ENCODE measurements around the gene SMIM5.

DNA sequence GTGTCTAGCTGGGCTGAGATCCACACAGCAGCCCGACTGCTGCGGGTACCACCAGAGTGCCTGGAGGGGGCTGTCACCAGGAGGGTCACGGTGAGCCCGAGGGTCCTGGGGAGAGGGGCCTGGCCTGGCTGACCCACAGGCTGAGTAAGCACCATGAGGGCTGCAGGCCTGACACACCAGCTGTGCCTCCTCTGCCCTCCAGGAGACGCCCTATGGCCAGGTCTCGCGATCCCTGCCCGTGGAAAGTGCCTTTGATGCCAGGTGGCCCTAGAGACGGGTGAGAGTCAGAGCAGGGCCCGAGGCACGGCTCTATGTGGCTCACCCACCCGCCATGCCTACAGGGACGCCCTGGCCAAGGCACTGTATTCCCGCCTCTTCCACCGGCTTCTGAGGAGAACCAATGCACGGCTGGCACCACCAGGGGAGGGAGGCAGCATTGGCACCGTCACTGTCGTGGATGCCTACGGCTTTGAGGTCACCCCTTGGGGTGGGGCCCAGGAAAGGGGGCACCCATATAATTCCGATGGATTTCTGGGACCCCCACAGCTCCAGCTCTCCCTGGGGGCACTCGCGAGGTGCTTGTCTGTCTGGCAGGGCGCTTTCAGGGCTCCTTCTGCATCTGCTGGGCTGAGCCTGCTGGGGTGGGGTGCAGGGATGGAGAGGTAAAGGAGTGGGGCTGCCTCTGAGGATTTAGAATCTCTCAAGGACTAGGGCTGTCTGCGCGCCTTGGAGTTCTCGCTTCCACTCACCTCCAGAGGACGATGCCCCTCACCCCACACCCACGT, 38.5 kb upstream of the SMIM5 start:
- TF ChIP-seq, protein P1, sequence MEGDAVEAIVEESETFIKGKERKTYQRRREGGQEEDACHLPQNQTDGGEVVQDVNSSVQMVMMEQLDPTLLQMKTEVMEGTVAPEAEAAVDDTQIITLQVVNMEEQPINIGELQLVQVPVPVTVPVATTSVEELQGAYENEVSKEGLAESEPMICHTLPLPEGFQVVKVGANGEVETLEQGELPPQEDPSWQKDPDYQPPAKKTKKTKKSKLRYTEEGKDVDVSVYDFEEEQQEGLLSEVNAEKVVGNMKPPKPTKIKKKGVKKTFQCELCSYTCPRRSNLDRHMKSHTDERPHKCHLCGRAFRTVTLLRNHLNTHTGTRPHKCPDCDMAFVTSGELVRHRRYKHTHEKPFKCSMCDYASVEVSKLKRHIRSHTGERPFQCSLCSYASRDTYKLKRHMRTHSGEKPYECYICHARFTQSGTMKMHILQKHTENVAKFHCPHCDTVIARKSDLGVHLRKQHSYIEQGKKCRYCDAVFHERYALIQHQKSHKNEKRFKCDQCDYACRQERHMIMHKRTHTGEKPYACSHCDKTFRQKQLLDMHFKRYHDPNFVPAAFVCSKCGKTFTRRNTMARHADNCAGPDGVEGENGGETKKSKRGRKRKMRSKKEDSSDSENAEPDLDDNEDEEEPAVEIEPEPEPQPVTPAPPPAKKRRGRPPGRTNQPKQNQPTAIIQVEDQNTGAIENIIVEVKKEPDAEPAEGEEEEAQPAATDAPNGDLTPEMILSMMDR (IDR thresholded peaks at IDR 0.05): no peak
- TF ChIP-seq POLR2A (IDR thresholded peaks at IDR 0.05): no peak
